AG09309 (cell line): ENCODE measurements around the gene MRRF.

Experiments
- DNase-seq: peaks from one replicate; pipeline ENCODE4 v3.0.0-alpha.2; 2010; ENCODE audit warnings: low read depth
- H3K4me3 ChIP-seq: 2 replicates; pipeline ENCODE4 v1.5.1; 2011; ENCODE audit warnings: mild to moderate bottlenecking, low read depth, low read length, moderate library complexity; ENCODE audit not compliant: control insufficient read depth
- CTCF ChIP-seq: IDR thresholded peaks from 2 replicates; pipeline ENCODE4 v1.5.1; 2011; ENCODE audit warnings: mild to moderate bottlenecking, low read depth, low read length, inconsistent platforms; ENCODE audit not compliant: insufficient read depth, control insufficient read depth; ENCODE audit errors: missing control alignments

Gene MRRF

GRCh38 chr9:122261469-122261881, 3.2 kb upstream of the MRRF start:
- no peak overlapping the region for H3K4me3 ChIP-seq
- no peak for TF ChIP-seq CTCF
- peak; percentile 55 for DNase-seq

DNA sequence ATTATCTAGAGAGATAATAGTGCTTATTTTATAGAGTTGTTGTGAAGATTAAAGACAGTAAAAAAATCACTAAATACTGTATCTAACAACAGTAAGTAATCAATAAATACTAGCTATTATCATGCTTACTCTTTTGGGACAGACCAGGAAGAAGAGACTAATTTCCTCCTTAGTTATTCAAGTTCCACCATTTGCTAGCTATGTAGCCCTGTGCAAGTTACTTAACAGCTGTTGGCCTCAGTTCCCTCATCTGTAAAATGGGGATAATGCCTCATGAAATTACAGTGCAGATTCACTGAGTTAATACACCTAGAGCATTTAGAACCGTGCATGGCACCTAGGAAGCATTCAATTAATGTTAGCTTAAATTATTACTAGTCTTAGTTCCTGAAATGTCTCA, 2.6 kb upstream of the MRRF start:
- no peak for DNase-seq
- no peak for TF ChIP-seq CTCF
- no peak overlapping the region for H3K4me3 ChIP-seq

- peak overlapping the region; percentile 91 for H3K4me3 ChIP-seq
- no peak for DNase-seq
- TF ChIP-seq CTCF = no peak
Observed at GRCh38 chr9:122263699-122264349, 858 bp upstream of the MRRF start.

GRCh38 chr9:122265149-122265915, 650 bp downstream of the MRRF start:
- TF ChIP-seq CTCF = peak; percentile 17
- DNase-seq = no peak

GRCh38 chr9:122268041-122268814, 3.5 kb downstream of the MRRF start:
- DNase-seq = no peak
- no peak overlapping the region for H3K4me3 ChIP-seq
- no peak for TF ChIP-seq CTCF

More at GRCh38 chr9:122265149-122265915, 650 bp downstream of the MRRF start:
- peak overlapping the region; percentile 91 for H3K4me3 ChIP-seq

GRCh38 chr9:122274055-122274454, 9.4 kb downstream of the MRRF start:
- H3K4me3 ChIP-seq = no peak overlapping the region
- no peak for DNase-seq
- no peak for TF ChIP-seq CTCF
